HG02759 (cell line): ENCODE results near the gene ADAMTS10.
"Not testable (repeated sequence)": the region's sequence is repeated elsewhere in the genome, so short reads cannot be mapped to it uniquely, and the experiment has no call there.

Experiments used
- ATAC-seq: cut with Tn5 transposase; IDR thresholded peaks from one replicate; pipeline ENCODE4 v1.9.1; 2021; ENCODE audit warnings: mild to moderate bottlenecking, moderate library complexity; ENCODE audit not compliant: unreplicated experiment

ADAMTS10 gene

DNA sequence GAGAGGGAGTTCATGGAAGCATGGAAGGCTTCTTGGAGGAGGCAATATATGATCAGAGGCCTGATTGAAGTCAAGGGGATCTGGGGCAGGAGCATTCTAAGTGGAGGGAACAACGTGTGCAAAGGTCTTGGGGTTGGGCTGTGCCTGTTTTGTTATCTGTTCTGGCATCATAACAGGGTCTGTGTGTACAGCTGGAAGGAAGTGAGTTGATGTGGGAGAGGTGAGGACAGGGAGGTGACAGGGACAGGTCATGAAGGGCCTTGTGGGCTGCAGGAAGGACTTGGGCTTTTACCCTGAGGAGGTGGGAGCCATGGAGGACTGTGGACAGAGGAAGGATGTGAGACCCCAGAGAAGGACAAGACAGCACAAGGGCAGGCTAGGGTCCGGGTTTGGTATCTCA is 18.7 kb upstream of the ADAMTS10 start:
- ATAC-seq: no peak

DNA sequence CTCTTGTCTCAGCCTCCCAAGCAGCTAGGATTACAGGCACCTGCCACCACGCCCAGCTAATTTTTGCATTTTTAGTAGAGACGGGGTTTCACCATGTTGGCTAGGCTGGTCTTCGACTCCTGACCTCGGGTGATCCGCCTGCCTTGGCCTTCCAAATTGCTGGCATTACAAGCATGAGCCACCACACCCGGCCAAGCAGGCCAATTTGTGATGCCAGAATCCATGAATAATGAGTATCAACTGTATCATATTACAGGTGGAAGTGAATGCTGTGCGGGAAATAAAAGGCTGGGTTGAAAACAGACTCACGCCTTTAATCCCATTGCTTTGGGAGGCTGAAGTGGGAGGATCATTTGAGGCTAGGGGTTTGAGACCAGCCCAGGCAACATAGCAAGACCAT is 16.3 kb upstream of the ADAMTS10 start:
- no peak for ATAC-seq

DNA sequence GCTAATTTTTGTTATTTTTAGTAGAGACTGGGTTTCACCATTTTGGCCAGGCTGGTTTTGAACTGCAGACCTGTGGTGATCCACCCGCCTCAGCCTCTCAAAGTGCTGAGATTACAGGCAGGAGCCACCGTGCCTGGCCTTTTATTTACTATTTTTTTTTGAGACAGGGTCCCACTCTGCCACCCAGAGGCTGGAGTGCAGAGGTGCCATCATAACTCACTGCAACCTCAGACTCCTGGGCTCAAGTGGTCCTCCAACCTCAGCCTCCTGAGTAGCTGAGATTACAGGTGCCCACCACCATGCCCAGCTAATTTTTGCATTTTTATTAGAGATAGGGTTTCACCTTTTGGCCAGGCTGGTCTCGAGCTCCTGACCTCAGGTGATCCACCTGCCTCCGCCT is 12.4 kb upstream of the ADAMTS10 start:
- not testable (repeated sequence) for ATAC-seq

DNA sequence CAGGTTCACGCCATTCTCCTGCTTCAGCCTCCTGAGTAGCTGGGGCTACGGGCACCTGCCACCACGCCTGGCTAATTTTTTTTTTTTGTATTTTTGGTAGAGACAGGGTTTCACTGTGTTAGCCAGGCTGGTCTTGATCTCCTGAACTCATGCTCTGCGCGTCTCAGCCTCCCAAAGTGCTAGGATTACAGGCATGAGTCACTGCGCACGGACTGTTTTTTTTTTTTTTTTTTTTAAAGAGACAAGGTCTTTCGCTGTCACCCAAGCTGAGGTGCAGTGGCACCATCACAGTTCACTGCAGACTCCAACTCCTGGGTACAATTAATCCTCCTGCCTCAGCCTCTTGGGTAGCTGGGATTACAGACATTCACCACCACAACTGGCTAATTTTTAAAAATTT is 8.2 kb upstream of the ADAMTS10 start:
- ATAC-seq: no peak

- no peak for ATAC-seq
Measured at GRCh38 chr19:8617984-8618383, 7.5 kb upstream of the ADAMTS10 start.

DNA sequence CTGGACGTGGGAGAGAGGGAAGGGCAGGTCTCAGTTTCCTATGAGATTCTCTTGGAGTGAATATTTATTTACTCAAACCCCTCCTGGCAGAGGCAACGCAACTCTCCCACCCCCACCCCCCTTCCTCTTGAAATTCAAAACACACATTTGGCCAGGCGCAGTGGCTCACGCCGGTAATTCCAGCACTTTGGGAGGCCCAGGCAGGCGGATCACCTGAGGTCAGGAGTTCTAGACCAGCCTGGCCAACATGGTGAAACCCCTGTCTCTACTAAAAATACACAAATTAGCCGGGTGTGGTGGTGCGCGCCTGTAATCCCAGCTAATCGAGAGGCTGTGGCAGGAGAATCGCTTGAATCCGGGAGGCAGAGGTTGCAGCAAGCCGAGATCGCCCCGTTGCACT is 6.8 kb upstream of the ADAMTS10 start:
- ATAC-seq: not testable (repeated sequence)

- no peak for ATAC-seq
Measured at GRCh38 chr19:8616861-8617260, 6.3 kb upstream of the ADAMTS10 start.

GRCh38 chr19:8615813-8616596 is 5.5 kb upstream of the ADAMTS10 start:
- ATAC-seq: no peak

- ATAC-seq: no peak
Measured at GRCh38 chr19:8615024-8615423, 4.5 kb upstream of the ADAMTS10 start.

- ATAC-seq: no peak
Measured at GRCh38 chr19:8614455-8614854, 3.9 kb upstream of the ADAMTS10 start.

- ATAC-seq: no peak
Measured at GRCh38 chr19:8612807-8613171, 2.3 kb upstream of the ADAMTS10 start.

DNA sequence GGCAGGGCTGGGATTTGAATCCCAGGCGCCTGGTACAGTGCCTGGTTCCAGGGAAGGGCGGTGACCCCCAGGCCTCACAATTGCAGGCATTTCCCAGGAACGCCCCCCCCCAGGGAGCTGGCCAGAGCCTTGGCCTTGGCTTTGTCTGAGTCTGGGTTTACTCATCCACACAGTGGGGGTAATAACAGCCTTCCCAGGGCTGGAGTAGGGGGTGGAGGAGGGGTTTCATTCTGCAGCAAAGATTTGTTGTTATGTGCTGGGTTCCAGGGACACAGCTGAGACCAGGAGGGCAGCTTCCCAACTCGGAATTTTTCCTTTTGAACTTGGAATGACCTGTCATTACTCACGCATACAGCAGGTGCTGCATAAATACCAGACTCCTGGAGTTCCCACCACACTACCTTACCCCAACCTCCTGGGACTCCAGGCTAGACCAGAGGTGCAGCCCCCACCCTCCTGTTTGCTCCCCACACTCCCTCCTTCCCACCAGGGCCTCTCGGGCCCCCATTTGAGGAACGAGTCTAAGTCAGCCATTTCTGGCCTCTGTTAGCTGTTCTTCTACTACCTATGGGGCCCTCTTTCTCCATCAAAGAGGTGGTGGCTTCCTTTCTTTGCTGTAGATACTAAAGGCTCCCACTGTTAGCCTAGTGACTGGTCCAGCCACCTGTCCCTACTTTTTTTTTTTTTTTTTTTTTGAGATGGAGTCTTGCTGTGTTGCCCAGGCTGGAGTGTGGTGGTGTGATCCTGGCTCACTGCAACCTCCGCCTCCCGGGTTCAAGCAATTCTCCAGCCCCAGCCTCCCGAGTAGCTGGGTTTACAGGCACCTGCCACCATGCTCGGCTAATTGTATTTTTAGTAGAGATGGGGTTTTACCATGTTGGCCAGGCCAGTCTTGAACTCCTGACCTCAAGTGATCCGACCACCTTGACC is 1.6 kb upstream of the ADAMTS10 start:
- ATAC-seq: no peak

DNA sequence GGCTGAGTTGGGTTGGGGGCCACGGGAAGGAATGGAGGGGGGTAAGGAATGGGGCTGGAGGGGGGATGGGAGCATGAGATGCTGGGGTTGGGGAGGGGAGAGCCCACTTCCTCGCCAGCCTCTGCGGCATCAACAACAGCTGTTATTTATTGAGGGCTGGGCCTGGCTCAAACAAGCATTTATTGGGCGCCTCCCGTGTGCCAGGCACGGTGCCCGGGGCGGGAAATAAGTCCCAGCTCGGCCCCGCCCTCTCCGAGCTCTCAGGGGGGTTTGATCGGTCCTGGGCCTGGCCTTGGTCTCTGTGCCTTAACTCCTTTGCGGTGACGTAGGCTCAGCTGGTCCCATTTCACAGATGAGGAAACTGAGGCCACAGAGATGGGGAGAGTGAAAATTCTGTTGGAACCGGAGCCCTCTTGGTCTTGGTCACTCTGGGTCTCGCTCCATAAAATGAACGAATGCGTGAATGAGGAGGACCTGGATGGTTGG is 919 bp upstream of the ADAMTS10 start:
- no peak for ATAC-seq

GRCh38 chr19:8610936-8611300 is 403 bp upstream of the ADAMTS10 start:
- no peak for ATAC-seq

DNA sequence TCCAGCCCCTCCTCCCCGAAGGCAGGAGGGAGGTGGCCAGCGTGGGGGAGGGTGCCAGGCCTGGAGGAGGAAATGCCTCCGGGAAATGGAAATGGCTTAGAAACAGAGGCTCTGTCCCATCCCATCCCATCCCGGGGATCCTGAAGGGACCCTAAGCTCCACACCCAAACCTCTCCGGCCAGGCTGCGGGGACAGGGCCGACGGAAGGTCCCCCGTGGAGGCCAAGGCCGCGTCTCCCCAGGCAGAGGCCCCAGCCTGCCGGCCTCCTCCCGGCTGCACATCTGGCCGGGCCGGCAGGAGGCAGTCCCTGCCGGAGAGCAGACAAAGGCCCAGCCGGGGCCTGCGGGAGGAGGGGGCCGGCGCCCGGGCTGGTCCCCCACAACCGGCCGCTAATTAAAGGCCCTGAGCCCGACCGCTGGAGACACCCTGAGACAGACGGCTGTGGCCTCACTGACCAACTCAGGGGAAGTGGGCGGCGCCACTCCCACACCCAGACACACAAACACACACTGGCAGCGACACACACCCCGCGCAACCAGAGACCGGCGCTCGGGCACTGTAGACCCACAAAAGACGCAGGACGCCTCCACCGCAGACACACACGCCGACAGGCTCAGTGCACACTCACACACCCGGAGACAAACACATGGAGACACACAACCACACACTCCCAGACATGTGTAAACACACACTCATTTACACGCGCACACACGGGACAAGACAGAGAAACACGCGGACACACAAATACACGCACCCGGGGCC is 1.1 kb downstream of the ADAMTS10 start:
- no peak for ATAC-seq

DNA sequence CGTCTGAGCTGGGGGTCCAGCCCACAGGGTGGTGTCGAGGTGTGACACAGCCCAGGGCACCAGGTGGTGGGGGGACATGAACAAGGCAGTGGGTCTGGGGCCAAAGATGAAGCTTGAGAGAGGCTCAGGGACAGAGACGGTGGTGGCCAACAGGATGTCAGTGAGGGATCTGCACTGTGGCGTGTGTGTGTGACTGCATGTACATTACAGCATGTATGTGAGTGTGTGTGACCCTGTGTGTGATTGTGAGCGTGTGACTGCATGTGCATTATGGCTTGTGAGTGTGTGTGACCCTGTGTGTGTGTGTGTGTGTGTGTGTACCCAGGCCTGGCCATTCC is 1.6 kb downstream of the ADAMTS10 start:
- no peak for ATAC-seq

DNA sequence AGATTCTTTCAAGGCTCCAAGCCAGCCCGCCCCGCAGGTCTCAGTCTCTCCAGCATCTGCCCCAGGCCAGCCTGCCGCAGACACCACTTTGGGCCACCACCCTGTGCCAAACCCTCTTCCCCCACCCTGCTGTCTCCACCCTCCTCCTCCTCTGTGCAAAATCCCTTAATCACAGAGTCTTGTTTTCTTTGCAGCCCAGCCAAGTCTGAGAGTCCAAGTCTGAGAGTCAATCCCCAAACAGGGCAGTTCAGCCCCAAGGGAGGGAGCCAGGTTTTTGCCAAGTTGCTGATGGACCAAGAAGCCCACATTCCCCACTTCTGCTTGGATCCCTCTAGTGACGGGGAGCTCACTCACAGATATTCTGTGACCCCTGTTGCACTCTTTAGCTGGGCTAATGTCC is 3.1 kb downstream of the ADAMTS10 start:
- ATAC-seq: no peak

DNA sequence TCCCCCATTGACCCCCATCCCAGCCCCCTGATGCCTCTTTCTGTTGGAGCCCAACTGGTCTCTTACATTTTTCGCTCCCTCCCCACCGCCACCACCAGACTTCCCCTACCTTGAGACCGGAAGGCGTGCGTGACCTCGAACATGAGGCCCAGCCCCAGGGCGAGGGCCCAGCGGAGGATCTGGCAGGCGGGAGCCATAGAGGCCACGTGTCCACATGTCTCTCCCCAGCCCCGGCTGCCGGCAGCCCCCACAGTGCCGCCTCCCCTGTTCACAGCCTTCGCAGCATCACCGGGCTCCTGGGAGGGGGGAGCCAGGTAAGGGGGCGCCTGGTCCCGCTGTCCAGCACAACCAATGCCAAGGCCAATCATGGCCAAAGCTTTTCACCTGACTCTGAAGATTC is 5.0 kb downstream of the ADAMTS10 start:
- ATAC-seq: no peak

DNA sequence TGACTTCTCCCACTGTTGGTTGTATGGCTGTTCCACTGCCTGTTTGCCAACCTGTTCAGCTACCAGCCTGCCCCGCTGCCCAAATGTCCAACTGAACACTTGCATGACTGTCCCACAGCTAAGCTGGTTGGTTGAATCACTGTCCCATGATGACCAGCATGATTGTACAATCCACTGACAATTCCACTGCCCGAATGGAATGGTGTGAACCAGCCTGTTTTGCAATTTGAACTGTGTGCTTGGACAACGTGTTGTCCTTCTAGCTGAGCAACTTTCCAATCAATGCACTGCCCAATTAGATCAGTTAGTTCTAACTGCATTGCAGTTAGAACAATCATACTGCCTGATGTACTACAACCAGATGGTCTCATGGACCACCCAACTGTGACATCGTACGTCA is 8.7 kb downstream of the ADAMTS10 start:
- no peak for ATAC-seq

DNA sequence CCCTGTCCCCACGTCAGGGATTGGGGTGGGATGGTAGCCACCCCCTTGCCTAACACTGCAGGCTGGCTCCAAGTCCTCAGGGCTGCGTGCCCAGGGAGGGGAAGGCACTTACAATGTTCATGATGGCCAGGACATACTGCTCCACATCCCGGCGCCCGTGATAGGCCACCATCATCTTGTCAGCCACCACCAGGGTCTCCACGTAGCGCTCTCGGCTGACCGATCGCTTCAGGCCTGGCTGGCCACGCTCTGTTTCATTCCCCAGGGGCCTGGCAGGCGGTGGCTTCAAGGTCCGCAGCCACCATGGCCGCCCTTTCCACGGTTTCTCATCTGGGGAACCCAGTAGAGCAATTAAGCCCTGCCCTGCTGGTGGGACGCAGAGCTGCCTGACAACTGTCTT is 9.7 kb downstream of the ADAMTS10 start:
- ATAC-seq: no peak

DNA sequence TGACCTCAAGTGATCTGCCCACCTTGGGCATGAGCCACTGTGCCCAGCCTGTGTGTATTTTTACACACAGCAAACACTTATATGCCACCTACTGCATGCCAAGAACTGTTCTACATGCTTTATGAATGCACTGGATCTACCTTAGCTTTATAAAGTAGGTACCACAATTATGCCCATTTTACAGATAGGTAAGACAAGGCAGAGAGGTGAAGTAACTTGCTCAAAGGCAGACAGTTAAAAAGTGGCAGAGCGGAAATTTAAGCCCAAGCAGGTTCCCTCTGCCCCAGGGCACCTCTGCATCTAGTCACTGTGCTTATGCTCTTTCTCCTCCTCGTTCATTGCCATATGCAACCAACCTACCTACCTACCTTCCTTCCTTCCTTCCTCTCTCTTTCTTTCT is 10.5 kb downstream of the ADAMTS10 start:
- no peak for ATAC-seq
